GM21367 (cell line): ENCODE data around the gene OR1F1.
"Not testable (repeated sequence)": the region's sequence is repeated elsewhere in the genome, so short reads cannot be mapped to it uniquely, and the experiment has no call there.

Experiments used
- ATAC-seq: cut with Tn5 transposase; IDR thresholded peaks from one replicate; pipeline ENCODE4 v1.9.1; 2021; ENCODE audit not compliant: unreplicated experiment

The OR1F1 gene

GRCh38 chr16:3197694-3198333, 9.8 kb downstream of the OR1F1 start:
- ATAC-seq: not testable (repeated sequence)

GRCh38 chr16:3198334-3199072, 10.5 kb downstream of the OR1F1 start:
- no peak for ATAC-seq

DNA sequence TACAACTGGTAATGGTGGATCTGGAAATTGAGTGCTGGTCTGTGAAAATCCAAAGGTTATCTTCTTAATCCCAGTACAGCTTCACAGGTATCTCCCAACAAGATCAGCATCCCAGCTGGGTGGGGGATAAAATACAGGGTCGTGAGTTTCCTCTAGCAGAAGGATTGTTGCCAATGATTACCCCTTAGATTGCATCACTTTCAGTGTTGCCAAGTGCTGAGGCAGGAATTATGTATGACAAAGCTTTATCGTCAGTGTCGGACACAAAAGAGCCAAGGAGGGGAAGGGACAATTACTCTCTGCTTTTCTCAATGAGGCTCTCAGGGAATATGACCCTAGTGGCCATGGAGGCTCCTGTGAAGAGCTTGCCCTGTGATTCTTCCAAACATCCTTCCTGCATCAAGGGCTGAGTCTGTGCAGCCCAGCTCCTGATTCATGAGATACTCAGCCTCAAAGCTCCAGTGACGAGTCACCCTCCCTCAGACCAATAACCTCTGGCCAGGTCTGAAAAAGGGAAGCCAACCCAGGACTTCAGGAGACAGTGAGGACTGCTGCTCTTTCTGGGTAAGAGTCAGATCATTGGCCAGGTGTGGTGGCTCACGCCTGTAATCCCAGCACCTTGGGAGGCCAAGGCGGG, 15.0 kb downstream of the OR1F1 start:
- ATAC-seq: no peak

DNA sequence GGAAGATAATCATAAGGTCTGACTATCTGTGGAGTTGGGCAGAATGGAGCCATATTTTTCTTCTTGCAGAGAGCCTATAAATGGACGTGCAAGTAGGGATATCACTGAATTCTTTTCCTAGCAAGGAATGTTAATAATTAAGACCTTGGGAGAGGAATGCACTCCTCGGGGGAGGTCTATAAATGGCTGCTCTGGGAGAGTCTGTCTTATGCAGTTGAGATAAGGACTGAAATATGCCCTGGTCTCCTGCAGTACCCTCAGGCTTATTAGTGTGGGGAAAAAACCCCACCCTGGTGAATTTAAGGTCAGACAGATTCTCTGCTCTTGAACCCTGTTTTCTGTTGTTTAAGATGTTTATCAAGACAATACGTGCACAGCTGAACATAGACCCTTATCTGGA, 17.9 kb downstream of the OR1F1 start:
- not testable (repeated sequence) for ATAC-seq

DNA sequence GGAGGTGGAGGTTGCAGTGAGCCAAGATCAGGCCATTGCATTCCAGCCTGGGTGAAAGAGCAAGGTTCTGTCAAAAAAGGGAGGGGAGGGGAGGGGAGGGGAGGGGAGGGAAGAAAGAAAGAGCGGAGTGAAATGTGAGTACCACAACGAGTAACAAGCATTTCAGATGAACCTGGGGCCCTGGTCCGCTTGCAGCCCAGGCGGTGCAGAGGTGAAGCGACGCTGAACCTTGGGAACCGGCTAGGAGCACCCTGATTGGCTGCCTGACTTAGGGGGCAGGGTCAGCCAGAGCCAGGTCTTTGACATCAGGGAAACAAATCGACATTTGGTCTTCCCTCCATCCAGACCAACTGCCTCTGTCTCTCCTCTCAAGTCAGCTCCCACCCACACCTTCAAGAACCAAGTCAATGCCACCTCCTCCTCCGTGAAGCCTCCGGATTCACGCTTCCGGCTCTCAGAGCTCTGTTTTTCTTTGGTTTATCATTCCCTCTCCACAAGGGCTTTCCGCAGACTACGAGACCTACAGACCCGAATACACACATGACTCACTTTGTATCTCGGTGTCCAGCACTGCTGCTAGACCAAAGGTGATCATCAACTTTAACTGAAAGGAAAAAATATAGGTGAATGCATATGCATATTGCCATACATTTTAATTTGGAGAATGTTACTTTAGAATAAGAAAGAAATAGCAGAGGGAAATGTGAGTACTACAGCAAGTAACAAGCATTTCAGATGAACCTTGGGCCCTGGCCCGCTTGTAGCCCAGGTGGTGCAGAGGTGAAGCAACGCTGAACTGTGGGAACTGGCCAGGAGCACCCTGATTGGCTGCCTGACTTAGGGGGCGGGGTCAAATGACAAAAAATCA, 19.3 kb downstream of the OR1F1 start:
- ATAC-seq: no peak

DNA sequence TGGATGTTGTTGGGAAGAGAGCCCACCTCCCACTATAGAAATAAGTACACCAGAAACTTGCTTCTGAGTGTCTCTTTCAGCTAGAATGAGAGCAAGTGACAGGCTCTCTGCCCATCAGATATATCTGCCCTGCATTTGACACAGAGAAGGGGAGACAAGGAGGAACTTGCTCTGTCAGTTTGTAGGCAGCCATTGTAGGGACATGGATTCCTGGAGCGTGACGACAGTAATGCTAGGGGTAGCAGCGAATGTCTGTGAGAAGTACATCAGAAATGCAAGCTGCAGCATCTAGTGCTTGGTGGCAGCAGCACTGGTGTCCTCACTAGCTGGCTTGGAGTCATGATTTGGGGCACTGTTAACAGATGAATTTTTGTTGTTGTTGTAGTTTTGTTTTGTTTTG, 24.0 kb downstream of the OR1F1 start:
- ATAC-seq: no peak

DNA sequence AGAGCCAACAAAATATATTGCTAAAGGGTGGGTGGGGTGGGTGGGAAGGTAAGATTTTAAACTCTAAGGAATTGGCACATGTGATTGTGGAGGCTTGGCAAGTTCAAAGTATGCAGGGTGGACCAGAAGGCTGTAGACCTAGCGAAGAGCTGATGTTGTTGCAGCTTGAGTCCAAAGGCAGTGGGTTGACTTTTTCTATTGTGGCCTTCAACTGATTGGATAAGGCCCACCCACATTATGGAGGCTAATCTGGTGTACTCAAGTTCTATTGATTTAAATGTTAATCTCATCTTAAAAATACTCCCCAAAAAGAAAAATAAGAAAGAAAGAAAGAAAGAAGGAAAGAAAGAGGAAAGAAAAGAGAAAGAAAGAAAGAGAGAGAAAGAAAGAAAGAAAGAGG, 24.6 kb downstream of the OR1F1 start:
- ATAC-seq: no peak

DNA sequence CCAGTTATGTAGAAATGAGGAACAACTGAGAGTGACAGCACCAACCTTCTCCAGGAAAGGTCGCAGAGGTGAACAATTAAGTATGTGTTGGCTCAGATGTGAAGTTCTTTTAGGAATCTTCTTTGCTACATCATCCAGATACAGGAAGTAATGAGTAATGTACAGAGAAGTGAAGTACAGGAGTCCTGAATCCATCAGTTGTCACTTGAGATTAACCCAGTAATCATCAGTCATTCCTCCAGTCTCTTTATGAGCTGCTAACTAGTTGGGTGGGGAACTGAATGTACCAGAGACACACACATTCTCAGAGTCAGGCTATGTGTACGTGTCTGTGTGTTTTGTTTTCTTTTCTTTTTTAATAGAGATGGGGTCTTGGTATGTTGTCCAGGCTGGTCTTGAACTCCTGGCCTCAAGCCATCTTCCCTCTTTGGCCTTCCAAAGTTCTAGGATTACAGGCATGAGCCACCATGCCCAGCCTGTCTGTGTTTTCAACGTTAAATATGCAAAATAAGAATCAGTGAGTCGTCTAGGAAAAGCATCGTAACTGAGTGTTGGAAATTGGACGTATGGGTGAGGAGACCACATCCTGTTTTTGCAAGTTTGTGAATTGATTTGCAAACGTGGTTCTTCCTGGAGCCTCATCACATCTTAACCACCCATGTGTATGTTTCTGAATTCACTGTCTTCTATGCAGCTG, 27.0 kb downstream of the OR1F1 start:
- ATAC-seq: no peak

- no peak for ATAC-seq
Observed at GRCh38 chr16:3215601-3216262, 27.7 kb downstream of the OR1F1 start.

- ATAC-seq: no peak
Observed at GRCh38 chr16:3216263-3216640, 28.2 kb downstream of the OR1F1 start.

- no peak for ATAC-seq
Observed at GRCh38 chr16:3220839-3221238, 32.8 kb downstream of the OR1F1 start.

DNA sequence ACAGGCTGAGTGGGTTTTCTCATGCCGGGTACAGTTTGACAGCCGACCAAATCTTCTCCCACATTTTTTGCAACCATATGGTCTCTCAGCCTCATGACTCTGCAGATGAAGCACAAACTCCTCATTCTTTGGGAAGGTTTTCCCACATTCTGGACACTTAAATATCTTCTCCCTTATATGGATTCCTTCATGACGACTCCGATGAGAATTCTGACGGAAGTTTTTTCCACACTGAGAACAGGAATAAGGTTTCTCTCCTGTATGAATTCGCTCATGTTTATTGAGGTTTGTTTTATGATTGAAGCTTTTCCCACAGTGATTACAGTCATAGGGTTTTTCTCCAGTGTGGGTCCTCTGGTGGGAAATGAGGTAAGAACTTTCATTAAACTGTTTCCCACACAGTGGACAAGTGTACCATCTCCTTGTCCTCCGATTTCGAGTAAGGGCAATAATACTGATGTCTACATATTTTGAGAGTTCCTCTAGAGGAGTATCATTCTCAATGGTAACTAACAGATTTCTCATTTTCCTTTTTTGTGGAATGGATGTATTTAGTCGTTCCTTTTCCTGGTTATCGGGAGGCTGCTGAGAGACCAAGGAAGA, 36.0 kb downstream of the OR1F1 start:
- no peak for ATAC-seq

- ATAC-seq: no peak
Observed at GRCh38 chr16:3234543-3234856, 46.5 kb downstream of the OR1F1 start.

GRCh38 chr16:3234857-3235561, 47.0 kb downstream of the OR1F1 start, which contains the start of gene ZNF200:
TSS of gene ZNF200 (minus strand) at chr16:3235158. CDS start at chr16:3233755, 1,403 bp downstream.
- ATAC-seq: peak; percentile 85

GRCh38 chr16:3235856-3236669, 48.1 kb downstream of the OR1F1 start:
- ATAC-seq: no peak

DNA sequence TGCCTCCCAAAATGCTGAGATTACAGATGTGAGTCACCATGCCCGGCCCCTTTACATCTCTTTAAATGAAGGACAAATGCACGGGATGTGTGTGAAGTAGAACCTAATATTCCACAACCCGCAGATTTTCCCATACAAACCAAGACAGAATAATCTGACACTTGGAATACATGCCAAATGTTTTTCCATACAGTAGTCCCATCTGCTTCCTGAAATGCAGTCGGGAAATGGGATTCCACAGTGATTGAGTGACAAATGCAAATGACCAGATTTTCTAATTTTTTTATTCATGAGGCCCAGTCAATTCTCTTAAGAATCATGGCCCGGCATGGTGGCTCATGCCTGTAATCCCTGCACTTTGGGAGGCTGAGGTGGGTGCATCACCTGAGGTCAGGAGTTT, 53.8 kb downstream of the OR1F1 start:
- ATAC-seq: no peak

DNA sequence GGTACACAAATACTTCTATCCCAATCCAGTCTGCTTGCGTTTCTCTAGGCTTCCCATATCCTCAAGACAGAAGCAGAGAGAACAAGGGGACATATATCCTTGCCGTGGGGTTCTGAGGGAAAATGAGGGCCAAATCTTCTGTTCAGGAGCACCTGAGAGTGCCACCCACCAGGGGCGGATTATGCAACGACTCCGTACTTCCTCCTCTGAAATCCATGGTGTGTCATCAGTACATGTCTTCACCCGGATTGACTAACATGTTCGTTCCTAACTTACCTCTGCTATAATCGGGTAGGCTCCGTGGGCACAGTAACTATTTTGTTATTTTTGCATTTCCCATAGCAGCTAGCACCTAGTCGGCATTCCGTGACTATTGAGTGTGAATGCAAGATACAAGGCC, 54.7 kb downstream of the OR1F1 start:
- no peak for ATAC-seq

GRCh38 chr16:3243882-3244281, 55.9 kb downstream of the OR1F1 start:
- no peak for ATAC-seq
